Fibroblast of peridontal ligament (primary cell): Measurements from ENCODE around the gene CYP19A1.

Experiments
- DNase-seq: peaks from one replicate; pipeline ENCODE4 v3.0.0-alpha.2; 2010; ENCODE audit errors: extremely low read depth

CYP19A1 gene

GRCh38 chr15:51325167-51325566, 13.2 kb downstream of the CYP19A1 start:
- no peak for DNase-seq

GRCh38 chr15:51323749-51324148, 14.6 kb downstream of the CYP19A1 start:
- DNase-seq: no peak

- DNase-seq: peak; percentile 71
Measured at GRCh38 chr15:51322621-51323296, 15.6 kb downstream of the CYP19A1 start.

- no peak for DNase-seq
Measured at GRCh38 chr15:51321316-51321715, 17.1 kb downstream of the CYP19A1 start.

GRCh38 chr15:51320843-51321242, 17.6 kb downstream of the CYP19A1 start:
- no peak for DNase-seq

- DNase-seq: no peak
Measured at GRCh38 chr15:51319539-51319938, 18.9 kb downstream of the CYP19A1 start.

GRCh38 chr15:51318382-51319150, 19.8 kb downstream of the CYP19A1 start:
- DNase-seq: peak; percentile 83

GRCh38 chr15:51316636-51317035, 21.8 kb downstream of the CYP19A1 start:
- no peak for DNase-seq

GRCh38 chr15:51315726-51316125, 22.7 kb downstream of the CYP19A1 start:
- no peak for DNase-seq

- peak; percentile 48 for DNase-seq
Measured at GRCh38 chr15:51314391-51315337, 23.7 kb downstream of the CYP19A1 start.

- no peak for DNase-seq
Measured at GRCh38 chr15:51313644-51314280, 24.6 kb downstream of the CYP19A1 start.

- DNase-seq: peak; percentile 36
Measured at GRCh38 chr15:51313074-51313393, 25.4 kb downstream of the CYP19A1 start.

GRCh38 chr15:51312166-51313073, 26.0 kb downstream of the CYP19A1 start:
- peak; percentile 95 for DNase-seq

GRCh38 chr15:51311510-51311909, 26.9 kb downstream of the CYP19A1 start:
- no peak for DNase-seq

GRCh38 chr15:51310064-51310463, 28.3 kb downstream of the CYP19A1 start:
- peak; percentile 94 for DNase-seq

- DNase-seq: no peak
Measured at GRCh38 chr15:51307811-51308210, 30.6 kb downstream of the CYP19A1 start.

GRCh38 chr15:51307325-51307724, 31.1 kb downstream of the CYP19A1 start:
- no peak for DNase-seq

GRCh38 chr15:51303462-51303980, 34.9 kb downstream of the CYP19A1 start:
- DNase-seq: no peak

GRCh38 chr15:51302480-51302879, 35.9 kb downstream of the CYP19A1 start:
- DNase-seq: no peak

- DNase-seq: no peak
Measured at GRCh38 chr15:51299187-51300015, 39.0 kb downstream of the CYP19A1 start.
